OCI-LY3 (cell line): ENCODE results near the gene PER1.

Experiments used
- EZH2phosphoT487 ChIP-seq: fragments of 200-600 bp; shearing (Covaris generic); IDR thresholded peaks from 2 replicates; pipeline ENCODE4 v1.6.1; 2018; ENCODE audit warnings: antibody characterized with exemption, mixed run types, low read depth
- TF ChIP-seq, protein P1 (sequence below): fragments of 200-600, 300-600 bp; sonication (generic); IDR thresholded peaks from 2 replicates; pipeline ENCODE4 v1.5.1; 2014; ENCODE audit warnings: antibody characterized with exemption, low read length, low read depth

DNA sequence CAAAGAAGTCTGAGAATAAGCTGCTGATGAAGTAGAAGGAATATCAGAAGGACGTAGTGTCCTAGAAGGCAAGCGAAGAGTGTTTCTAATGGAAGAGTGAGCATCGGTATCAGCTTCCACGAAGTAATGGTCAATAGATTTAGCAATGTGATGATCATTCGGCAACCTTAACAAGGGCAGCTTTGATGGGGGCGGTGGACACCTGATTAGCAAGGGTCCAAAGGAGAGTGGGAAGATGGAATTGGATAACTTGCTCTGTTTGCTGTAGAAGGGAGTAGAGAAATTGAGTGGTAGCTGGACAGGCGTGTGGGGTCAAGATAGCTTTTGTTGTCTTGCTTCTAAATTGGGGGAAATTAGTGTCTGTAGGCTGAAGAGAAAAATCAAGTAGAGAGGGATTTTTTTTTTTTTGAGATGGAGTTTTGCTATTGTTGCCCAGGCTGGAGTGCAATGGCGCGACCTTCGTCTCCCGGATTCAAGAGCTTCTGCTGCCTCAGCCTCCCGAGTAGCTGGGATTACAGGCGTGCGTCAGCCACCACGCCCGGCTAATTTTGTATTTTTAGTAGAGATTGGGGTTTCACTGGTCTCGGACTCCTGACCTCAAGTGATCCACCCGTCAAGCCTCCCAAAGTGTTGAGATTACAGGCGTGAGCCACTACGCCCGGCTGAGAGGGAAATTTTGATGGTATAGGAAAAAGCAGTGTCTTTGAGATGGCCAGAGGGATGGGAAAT is 14.4 kb downstream of the PER1 start:
- no peak for TF ChIP-seq EZH2phosphoT487
- TF ChIP-seq, protein P1, sequence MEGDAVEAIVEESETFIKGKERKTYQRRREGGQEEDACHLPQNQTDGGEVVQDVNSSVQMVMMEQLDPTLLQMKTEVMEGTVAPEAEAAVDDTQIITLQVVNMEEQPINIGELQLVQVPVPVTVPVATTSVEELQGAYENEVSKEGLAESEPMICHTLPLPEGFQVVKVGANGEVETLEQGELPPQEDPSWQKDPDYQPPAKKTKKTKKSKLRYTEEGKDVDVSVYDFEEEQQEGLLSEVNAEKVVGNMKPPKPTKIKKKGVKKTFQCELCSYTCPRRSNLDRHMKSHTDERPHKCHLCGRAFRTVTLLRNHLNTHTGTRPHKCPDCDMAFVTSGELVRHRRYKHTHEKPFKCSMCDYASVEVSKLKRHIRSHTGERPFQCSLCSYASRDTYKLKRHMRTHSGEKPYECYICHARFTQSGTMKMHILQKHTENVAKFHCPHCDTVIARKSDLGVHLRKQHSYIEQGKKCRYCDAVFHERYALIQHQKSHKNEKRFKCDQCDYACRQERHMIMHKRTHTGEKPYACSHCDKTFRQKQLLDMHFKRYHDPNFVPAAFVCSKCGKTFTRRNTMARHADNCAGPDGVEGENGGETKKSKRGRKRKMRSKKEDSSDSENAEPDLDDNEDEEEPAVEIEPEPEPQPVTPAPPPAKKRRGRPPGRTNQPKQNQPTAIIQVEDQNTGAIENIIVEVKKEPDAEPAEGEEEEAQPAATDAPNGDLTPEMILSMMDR, result no peak
